Renal cortical epithelial cell (primary cell): ENCODE data around the gene FRMD1. TPM values are rescaled to one million over a fixed set of nuclear protein-coding genes. Genes with fewer than 3 reads are reported as not detected.
A peak's percentile ranks its signal among the peaks of the same experiment; 100 is the strongest.
"Not testable (repeated sequence)": the region's sequence is repeated elsewhere in the genome, so short reads cannot be mapped to it uniquely, and the experiment has no call there.

ENCODE experiments used
- DNase-seq: peaks from one replicate; pipeline ENCODE4 v3.0.0-alpha.2; 2011; ENCODE audit warnings: low read depth
- total RNA-seq: library from RNA; depleted of rRNA; stranded (reverse); fragments of >200 nt; gene quantifications from 2 replicates; pipeline ENCODE4 v1.2.3, GENCODE V29; 2014

FRMD1 gene
- total RNA-seq, 1 donor from 2014 or later = 0.05 TPM

- peak; percentile 1 for DNase-seq
Observed at GRCh38 chr6:168078175-168078942, 653 bp downstream of the FRMD1 start.

- not testable (repeated sequence) for DNase-seq
Observed at GRCh38 chr6:168077401-168077800, 1.6 kb downstream of the FRMD1 start.

DNA sequence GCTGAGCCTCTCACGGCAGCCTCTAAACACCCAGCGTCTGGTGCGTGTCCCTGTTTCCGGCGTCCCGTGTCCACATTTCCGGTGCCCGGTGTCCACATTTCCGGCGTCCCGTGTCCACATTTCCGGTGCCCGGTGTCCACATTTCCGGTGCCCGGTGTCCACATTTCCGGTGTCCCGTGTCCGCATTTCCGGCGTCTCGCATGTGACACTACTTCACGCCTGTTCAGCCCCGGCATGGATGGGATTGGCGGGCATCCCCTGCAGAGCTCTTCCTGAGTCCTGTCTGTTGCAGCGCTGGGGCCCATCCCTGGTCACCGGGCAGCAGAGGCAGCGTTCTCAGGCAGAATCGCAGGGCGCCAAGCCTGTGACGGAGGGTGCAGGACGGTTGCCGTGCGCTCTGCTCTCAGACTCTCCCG is 3.2 kb downstream of the FRMD1 start:
- DNase-seq = no peak

DNA sequence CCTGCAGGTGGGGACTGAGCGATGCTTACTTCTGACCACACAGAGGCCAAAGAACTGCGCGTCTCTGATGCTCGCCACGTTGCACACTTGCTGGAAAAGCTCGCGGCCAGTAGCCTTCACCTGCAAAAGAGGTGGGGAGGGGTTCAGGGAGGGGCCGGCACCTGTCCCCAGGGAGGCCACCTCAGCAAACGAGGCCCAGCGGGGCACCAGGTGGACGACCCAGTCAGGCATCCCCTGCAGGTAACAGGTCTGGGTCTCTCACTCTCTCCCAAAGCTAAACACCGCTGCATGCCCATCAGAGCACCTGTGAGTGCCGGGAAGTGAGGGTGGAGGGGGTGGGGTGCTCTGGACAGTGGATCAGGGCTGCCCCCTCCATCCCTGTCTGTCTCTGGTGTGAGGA is 3.8 kb downstream of the FRMD1 start:
- no peak for DNase-seq

DNA sequence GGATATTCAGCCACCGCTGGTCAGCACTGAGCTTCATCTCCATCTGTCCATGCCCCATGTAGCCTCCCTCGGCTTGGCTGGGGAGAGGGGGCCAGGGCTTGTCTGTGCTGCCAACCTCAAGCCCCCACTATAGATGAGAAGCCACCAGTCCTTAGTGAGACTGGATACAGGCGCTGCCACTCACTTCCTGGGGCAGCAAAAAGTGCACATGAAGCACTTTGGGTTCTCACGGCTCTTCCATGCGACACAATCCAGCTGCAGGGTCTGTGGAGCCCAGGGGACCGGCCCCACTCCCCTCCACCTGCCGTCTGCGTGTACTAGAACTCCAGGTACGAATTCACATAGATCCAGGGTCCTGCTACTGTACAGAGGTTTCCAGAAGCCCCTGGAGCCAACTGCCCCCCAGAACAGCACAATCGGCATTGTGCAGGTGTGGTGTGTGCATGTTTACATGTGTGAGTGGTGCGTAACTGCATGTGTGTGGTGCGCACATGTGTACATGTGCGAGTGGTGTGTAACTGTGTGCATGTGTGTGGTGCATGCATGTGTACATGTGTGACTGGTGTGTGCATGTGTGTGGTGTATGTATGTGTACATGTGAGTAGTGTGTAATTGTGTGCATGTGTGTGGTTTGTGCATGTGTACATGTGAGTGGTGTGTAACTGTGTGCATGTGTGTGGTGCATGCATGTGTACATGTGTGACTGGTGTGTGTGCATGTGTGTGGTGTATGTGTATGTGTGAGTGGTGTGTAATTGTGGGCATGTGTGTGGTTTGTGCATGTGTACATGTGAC is 4.9 kb downstream of the FRMD1 start:
- DNase-seq = no peak

GRCh38 chr6:168072730-168073129 is 6.3 kb downstream of the FRMD1 start:
- no peak for DNase-seq

- no peak for DNase-seq
Observed at GRCh38 chr6:168072261-168072660, 6.8 kb downstream of the FRMD1 start.

DNA sequence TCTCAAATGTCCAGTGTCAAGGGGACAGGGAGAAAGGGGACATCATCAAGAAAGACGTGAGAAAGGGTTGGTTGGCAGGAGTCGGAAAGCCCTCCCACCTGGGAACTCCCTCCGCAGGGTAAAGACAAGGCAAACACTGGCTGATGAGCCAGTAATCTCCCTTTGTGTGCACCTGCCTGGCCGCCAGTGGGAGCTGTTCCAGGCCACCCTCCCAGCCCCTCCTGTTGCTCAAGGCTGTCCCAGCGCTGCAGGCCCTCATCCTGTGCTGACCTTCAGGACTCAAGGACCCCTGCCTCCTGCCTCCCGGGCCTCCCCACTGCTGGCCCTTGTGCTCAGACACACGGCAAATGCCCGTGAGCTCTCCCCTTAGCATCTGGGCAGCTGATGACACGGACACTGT is 7.4 kb downstream of the FRMD1 start:
- no peak for DNase-seq

DNA sequence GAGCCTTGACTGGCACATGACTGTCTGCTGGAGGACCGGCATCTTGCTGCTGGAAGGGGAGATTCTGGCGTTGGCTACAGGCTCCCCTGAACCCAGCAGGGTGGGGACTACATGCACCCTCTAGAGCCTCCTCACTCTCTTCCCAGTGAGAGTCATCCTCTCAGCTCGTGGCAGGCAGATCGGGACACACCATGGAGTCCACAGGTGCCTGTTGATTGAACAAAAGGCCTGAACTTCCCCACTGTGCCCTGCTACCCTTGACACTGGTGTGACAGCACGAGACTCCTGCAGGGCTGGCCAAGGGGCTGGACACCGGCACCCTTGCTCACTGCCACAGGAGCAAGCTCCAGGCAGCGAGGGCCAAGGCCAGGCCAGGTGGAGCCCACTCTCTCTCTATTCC is 8.2 kb downstream of the FRMD1 start:
- DNase-seq = no peak

DNA sequence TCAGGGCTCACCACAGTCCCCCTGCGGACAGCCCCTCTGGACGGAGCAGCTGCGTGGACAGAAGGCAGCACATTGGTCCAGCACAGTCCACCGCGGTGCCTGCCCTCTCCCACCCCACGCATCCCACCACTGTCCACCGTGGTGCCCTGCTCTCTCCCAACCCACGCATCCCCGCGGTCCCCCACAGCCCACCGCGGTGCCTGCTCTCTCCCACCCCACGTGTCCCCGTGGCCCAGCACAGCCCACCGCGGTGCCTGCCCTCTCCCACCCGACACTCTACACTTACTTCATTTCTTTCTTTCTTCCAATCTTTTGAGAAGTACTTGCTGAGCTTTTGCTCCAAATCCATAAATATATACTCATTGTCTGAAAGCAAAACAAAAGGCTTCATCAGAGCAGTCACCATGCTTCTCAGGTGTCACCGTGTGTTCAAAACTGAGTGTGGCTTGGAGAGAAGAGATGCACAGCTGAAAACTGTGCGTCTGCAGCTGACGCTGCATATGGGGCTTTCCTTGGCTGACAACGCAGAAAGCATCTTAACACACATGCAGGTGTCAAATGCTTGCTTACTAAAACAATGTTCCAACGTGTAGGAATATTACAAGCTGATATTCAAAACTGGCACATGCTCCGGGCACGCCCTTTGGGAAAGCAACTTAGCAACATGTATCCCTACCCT is 11.8 kb downstream of the FRMD1 start:
- DNase-seq = no peak

GRCh38 chr6:168064226-168064807 is 14.7 kb downstream of the FRMD1 start:
- DNase-seq = no peak

DNA sequence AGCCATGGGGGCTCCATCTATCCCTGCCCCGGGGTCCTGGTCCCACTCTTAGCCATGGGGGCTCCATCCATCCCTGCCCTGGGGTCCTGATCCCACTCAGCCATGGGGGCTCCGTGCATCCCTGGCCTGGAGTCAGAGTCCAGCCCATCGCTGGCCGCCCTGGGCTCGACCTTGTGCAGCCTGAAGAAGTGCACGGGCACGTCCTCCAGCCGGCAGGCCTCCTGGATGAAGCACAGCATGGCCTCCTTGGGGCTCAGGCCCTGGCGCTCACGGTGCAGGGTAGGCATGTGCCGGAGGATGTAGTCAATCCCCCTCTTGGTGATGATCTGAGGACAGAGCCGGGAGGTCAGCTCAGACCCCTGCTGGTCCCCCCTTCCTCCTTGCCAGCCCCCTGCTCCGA is 15.6 kb downstream of the FRMD1 start:
- no peak for DNase-seq

GRCh38 chr6:168062346-168063289 is 16.4 kb downstream of the FRMD1 start:
- DNase-seq = no peak

- DNase-seq = no peak
Observed at GRCh38 chr6:168061269-168062210, 17.5 kb downstream of the FRMD1 start.

- peak; percentile 59 for DNase-seq
Observed at GRCh38 chr6:168060521-168060931, 18.5 kb downstream of the FRMD1 start.

- DNase-seq = no peak
Observed at GRCh38 chr6:168058691-168059551, 20.1 kb downstream of the FRMD1 start.

DNA sequence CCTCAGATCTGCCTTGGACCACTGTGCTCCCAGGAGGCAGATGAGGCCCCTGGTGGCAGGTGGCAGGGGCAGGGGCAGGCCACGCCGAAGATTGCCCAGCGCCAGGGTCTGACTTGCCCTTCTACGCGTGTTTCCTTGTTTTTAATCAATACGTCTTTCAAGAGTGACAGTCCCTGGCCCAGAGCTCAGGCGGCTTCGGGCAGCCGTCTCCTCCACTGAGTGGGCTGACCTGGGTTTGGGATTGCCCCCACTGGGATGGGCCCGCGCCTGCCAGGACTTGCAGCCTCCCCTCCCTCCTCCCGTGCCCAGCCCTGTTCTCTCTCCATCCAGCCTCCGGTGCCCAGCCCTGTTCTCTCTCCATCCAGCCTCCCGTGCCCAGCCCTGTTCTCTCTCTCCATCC is 21.2 kb downstream of the FRMD1 start:
- DNase-seq = no peak

DNA sequence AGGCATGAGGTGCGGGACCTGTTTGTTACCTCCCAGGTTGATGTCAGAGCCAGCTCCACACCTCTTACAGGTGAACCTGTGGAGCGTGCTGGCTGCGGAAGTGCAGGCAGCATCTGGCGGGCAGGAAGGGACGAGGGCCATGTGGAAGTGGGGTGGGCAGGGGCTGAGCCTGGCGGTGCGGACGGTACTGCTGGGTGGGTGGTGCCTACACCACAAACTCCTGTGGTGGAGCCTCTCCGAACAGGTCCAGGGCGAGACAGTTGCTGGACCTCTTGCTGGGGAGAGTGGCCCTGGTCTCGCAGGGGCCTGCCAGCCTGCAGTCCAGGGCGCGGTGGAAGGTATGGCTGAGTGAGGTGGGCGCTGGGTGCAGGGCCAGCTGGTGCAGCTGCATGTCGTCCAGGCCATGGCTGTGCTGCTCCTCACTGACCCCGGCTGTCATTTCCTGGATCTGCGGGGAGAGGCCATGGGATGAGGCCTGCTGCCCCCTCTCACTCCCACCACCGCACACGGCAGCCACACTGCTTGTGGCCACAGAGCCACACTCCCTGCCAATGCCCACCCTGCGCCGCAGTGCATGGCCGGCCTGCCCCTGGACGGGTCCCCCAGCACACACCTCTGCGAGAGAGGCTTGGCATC is 22.0 kb downstream of the FRMD1 start:
- no peak for DNase-seq
